HG03342 (cell line): ENCODE measurements around the gene GPATCH8.
"Not testable (repeated sequence)": the region's sequence is repeated elsewhere in the genome, so short reads cannot be mapped to it uniquely, and the experiment has no call there.

Source experiments
- ATAC-seq: cut with Tn5 transposase; IDR thresholded peaks from one replicate; pipeline ENCODE4 v1.9.1; 2021; ENCODE audit warnings: mild to moderate bottlenecking, moderate library complexity; ENCODE audit not compliant: unreplicated experiment

GPATCH8 gene

GRCh38 chr17:44503147-44504029 lies at the start of gene GPATCH8:
Gene GPATCH8 (minus strand): TSS chr17:44503406. CDS start chr17:44503370, 36 bp downstream.
- ATAC-seq, result peak; percentile 89

GRCh38 chr17:44552361-44552760 lies 49.2 kb upstream of the GPATCH8 start:
- no peak for ATAC-seq

GRCh38 chr17:44549686-44550085 lies 46.5 kb upstream of the GPATCH8 start:
- no peak for ATAC-seq

GRCh38 chr17:44548376-44549230 lies 45.4 kb upstream of the GPATCH8 start:
- no peak for ATAC-seq

- no peak for ATAC-seq
Measured at GRCh38 chr17:44547625-44548267, 44.5 kb upstream of the GPATCH8 start.

- ATAC-seq, result no peak
Measured at GRCh38 chr17:44546671-44547606, 43.7 kb upstream of the GPATCH8 start.

- no peak for ATAC-seq
Measured at GRCh38 chr17:44543905-44544523, 40.8 kb upstream of the GPATCH8 start.

GRCh38 chr17:44543213-44543904 lies 40.2 kb upstream of the GPATCH8 start:
- no peak for ATAC-seq

GRCh38 chr17:44541884-44542581 lies 38.8 kb upstream of the GPATCH8 start:
- ATAC-seq, result no peak

- no peak for ATAC-seq
Measured at GRCh38 chr17:44540246-44541084, 37.3 kb upstream of the GPATCH8 start.

- ATAC-seq, result no peak
Measured at GRCh38 chr17:44539673-44540072, 36.5 kb upstream of the GPATCH8 start.

GRCh38 chr17:44537922-44538321 lies 34.7 kb upstream of the GPATCH8 start:
- ATAC-seq, result not testable (repeated sequence)

- ATAC-seq, result no peak
Measured at GRCh38 chr17:44536090-44536953, 33.1 kb upstream of the GPATCH8 start.

GRCh38 chr17:44533533-44534246 lies 30.5 kb upstream of the GPATCH8 start:
- ATAC-seq, result no peak

- no peak for ATAC-seq
Measured at GRCh38 chr17:44530896-44531418, 27.8 kb upstream of the GPATCH8 start.

- ATAC-seq, result no peak
Measured at GRCh38 chr17:44529864-44530263, 26.7 kb upstream of the GPATCH8 start.
